A204.1 (cell line): Measurements from ENCODE around the gene UPK1A.
"Not testable (repeated sequence)": the region's sequence is repeated elsewhere in the genome, so short reads cannot be mapped to it uniquely, and the experiment has no call there.

Experiments used
- FAIRE-seq: peaks from 2 replicates; lab custom pipeline; 2012; peaks lifted over from hg19 to GRCh38; lab: Jason Lieb, UNC

The UPK1A gene

DNA sequence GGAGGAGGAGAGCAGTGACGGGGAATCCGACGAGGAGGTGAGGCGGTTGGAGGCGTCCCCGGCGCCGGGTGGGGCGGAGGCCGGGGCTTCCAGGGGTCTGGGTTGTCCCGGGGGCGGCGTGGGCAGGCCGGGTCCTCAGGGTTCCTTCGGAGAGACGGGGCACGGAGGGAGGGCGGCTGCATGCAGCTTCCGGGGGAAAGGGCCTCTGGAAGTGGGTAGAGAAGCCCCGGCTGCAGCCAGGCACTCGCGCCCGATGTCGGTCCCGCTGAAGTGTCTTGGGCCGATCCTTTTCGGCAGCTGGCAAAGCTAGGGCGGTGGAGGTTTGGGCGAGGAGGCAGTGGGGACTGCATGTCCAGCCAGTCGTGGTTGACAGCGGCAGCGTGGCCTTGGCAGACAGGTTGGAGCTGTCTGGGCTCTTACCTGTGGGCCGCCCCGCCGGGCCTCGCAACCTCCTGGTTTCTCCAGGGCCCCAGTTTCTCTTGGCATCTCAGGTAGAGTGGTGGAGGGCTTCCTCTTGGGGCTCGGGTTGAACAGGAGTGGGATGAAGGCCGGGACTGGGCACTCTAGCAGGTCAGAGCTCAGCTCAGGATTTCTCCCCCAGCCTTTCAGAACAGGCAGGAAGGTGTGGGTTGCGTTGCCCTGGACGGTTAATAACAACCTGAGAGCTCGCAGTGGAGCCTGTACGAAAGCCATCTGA lies 52.2 kb downstream of the UPK1A start:
- no peak for FAIRE-seq

DNA sequence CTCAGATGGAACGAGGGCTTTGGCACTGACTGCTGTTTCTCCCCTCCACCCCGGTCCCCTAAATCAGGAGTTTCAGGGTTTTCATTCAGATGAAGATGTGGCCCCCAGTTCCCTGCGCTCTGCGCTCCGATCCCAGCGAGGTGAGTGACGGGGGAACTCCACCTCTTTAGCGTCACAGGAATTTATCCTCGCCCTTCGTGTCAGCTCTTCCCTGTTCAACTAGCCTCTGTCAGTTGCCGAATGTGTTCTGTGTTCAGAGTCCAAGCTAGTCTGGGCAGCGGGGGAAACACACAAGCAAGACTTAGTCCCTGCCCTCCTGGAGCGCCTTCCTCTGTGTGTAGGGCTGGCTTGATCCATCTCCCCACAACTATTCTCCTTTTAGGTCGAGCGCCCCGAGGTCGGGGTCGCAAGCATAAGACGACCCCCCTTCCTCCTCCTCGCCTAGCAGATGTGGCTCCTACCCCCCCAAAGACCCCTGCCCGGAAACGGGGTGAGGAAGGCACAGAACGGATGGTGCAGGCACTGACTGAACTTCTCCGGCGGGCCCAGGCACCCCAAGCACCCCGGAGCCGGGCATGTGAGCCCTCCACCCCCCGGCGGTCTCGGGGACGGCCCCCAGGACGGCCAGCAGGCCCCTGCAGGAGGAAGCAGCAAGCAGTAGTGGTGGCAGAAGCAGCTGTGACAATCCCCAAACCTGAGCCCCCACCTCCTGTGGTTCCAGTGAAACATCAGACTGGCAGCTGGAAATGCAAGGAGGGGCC lies 53.3 kb downstream of the UPK1A start:
- no peak for FAIRE-seq

DNA sequence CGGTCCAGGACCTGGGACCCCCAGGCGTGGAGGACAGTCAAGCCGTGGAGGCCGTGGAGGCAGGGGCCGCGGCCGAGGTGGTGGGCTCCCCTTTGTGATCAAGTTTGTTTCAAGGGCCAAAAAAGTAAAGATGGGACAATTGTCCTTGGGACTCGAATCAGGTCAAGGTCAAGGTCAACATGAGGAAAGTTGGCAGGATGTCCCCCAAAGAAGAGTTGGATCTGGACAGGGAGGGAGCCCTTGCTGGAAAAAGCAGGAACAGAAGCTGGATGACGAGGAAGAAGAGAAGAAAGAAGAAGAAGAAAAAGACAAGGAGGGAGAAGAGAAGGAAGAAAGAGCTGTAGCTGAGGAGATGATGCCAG lies 53.8 kb downstream of the UPK1A start:
- FAIRE-seq = no peak

DNA sequence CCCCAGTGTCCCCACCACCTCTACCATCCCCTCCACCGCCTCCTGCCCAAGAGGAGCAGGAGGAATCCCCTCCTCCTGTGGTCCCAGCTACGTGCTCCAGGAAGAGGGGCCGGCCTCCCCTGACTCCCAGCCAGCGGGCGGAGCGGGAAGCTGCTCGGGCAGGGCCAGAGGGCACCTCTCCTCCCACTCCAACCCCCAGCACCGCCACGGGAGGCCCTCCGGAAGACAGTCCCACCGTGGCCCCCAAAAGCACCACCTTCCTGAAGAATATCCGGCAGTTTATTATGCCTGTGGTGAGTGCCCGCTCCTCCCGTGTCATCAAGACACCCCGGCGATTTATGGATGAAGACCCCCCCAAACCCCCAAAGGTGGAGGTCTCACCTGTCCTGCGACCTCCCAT lies 54.3 kb downstream of the UPK1A start:
- no peak for FAIRE-seq

DNA sequence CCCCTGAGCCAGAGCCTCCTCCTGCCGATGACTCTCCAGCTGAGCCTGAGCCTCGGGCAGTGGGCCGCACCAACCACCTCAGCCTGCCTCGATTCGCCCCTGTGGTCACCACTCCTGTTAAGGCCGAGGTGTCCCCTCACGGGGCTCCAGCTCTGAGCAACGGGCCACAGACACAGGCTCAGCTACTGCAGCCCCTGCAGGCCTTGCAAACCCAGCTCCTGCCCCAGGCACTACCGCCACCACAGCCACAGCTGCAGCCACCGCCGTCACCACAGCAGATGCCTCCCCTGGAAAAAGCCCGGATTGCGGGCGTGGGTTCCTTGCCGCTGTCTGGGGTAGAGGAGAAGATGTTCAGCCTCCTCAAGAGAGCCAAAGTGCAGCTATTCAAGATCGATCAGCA lies 55.1 kb downstream of the UPK1A start:
- no peak for FAIRE-seq

GRCh38 chr19:35722461-35722860 lies 56.1 kb downstream of the UPK1A start:
- no peak for FAIRE-seq

DNA sequence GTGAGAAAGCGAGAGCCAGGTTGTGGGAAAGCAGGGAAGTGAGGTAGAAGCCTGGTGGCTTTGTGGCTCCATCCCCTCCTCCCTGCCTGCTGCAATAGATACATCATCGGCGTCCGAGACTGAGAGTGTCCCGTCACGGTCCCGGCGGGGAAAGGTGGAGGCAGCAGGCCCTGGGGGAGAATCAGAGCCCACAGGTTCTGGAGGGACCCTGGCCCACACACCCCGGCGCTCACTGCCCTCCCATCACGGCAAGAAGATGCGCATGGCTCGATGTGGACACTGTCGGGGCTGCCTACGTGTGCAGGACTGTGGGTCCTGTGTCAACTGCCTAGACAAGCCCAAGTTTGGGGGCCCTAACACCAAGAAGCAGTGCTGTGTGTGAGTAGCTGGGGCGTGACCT lies 56.6 kb downstream of the UPK1A start:
- no peak for FAIRE-seq

- FAIRE-seq = no peak
These were observed 57.4 kb downstream of the UPK1A start for GRCh38 chr19:35723671-35724070.

DNA sequence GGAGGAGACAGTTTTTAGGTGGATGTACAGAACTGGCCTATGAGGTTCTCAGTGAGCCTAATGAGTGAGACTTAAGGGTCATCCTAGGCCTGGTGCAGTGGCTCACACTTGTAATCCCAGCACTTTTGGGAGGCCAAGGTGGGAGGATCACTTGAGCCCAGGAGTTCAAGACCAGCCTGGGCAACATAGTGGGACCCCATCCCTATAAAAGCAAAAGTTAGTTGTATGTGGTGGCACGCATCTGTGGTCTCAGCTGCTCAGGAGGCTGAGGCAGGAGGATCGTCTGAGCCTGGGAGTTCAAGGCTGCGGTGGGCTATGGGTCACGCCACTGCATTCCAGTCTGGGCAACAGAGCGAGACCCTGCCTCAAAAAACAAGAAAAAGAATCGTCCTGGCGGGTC lies 57.8 kb downstream of the UPK1A start:
- FAIRE-seq = not testable (repeated sequence)

DNA sequence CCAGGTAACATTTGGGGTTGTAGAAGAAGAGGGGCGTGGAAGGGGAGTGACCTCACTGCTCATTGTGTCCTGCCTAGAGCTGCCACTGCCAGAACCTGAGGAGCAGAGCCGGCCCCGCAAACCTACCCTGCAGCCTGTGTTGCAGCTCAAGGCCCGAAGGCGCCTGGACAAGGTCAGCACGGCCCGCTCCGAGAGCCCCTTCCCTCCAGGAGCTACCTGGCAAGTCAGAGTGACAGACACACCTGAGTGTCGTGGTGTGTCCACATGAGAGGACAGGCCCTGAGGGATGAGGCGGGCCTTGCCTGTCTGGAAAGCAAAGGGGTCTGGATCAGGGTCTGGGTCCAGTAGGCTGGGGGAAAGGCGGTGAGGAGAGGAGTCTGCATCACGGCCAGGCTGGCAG lies 58.2 kb downstream of the UPK1A start:
- FAIRE-seq = no peak

DNA sequence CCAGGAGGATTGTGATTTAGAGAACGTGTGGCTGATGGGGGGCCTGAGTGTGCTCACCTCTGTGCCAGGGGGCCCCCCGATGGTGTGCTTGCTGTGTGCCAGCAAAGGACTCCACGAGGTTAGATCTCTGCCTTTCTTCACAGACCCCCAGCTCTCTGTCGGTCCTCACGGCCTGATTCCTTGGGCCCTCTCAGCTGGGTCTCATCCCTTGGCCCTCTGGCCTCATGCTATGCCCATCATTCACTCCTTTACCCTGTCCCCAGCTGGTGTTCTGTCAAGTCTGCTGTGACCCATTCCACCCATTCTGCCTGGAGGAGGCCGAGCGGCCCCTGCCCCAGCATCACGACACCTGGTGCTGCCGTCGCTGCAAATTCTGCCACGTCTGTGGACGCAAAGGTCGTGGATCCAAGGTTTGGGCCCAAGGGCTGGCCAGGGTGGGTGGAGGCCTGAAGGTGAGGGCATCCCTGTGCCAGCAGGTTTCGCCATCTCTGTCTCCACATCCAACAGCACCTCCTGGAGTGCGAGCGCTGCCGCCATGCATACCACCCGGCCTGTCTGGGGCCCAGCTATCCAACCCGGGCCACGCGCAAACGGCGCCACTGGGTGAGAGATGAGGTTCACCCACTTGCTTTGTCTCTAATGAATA lies 59.0 kb downstream of the UPK1A start:
- no peak for FAIRE-seq

DNA sequence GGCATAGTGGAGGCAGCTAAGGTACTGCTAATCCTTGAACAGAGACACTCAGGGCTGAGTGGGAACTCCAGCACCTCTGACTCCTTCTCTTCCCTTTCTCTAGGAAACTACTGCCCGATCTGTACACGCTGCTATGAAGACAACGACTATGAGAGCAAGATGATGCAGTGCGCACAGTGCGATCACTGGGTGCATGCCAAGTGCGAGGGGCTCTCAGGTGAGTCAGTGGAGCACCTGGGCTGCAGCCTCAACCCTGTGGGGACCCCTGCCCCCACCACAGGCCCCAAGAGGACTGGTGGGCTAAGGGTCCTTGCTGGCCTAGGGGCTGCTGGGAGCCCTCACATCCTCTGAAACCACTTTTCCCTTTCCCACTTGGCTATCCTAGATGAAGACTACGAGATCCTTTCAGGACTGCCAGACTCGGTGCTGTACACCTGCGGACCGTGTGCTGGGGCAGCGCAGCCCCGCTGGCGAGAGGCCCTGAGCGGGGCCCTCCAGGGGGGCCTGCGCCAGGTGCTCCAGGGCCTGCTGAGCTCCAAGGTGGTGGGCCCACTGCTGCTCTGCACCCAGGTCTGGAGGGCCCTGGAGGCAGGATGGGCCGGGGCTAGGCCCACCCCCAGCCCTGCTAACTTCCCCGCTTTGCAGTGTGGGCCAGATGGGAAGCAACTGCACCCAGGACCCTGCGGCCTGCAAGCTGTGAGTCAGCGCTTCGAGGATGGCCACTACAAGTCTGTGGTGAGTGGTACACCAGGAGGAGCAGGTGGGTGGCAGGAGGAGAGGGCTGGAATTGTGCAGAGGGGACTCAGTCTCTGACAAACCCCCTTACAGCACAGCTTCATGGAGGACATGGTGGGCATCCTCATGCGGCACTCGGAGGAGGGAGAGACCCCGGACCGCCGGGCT lies 61.0 kb downstream of the UPK1A start:
- no peak for FAIRE-seq
